Peyer's patch (tissue), 4 donors: Measurements from ENCODE around the gene FKBP15. TPM values are rescaled to one million over a fixed set of nuclear protein-coding genes. Genes with fewer than 3 reads are reported as not detected.

ENCODE experiments used
- DNase-seq, 3 donors: peaks; one replicate each; pipeline ENCODE4 v3.0.0-alpha.2; 2017 to 2019
- H3K27ac ChIP-seq, 4 donors: fragments of 200-600 bp; sonication (generic); one replicate each; pipeline ENCODE4 v1.5.1; 2016 to 2019
- H3K27me3 ChIP-seq, 2 donors: fragments of 200-600 bp; sonication (generic); one replicate each; pipeline ENCODE4 v1.5.1; 2019
- H3K36me3 ChIP-seq, 3 donors: fragments of 200-600 bp; sonication (generic); one replicate each; pipeline ENCODE4 v1.5.1; 2016 to 2019
- H3K4me1 ChIP-seq, 4 donors: fragments of 200-600 bp; sonication (generic); one replicate each; pipeline ENCODE4 v1.5.1; 2016 to 2019
- H3K4me3 ChIP-seq, 4 donors: fragments of 200-600 bp; sonication (generic); 1 replicate in 3 of 4; 2 replicates in 1 of 4; pipeline ENCODE4 v1.5.1; 2016 to 2019; ENCODE audit warnings: mild to moderate bottlenecking in 1 of 4
- H3K9me3 ChIP-seq, 4 donors: fragments of 200-600 bp; sonication (generic); one replicate each; pipeline ENCODE4 v1.5.1; 2016 to 2019; ENCODE audit warnings: mild to moderate bottlenecking in 1 of 4
- CTCF ChIP-seq, 6 experiments: fragments of 450-650 bp in 4 of 6; fragments of 200-600 bp in 2 of 6; sonication (generic) in 1 of 6; IDR thresholded peaks; one replicate each; pipeline ENCODE4 v1.5.1; 2017 to 2019; ENCODE audit warnings: antibody characterized with exemption in 6 of 6, mild to moderate bottlenecking in 3 of 6, moderate library complexity in 1 of 6
- POLR2A ChIP-seq, 2 donors: fragments of 450-650 bp; IDR thresholded peaks; one replicate each; pipeline ENCODE4 v1.5.1; 2017; ENCODE audit warnings: antibody characterized with exemption in 2 of 2, mild to moderate bottlenecking in 2 of 2, moderate library complexity in 2 of 2
- total RNA-seq, 4 donors: library from RNA; depleted of rRNA; stranded (reverse); fragments of >200 nt; gene quantifications; one replicate each; pipeline ENCODE4 v1.1.0, GENCODE V29; 2016

Gene FKBP15
- total RNA-seq, 4 donors from 2014 or later: 25.9 to 44.6 (median 32.5) TPM

GRCh38 chr9:113210815-113211214 is 10.3 kb downstream of the FKBP15 start:
- no peak for DNase-seq
- Histone ChIP-seq H3K36me3 (peaks cover 0 to 45% (median 3%) of the 10 kb centered on the region in 3 donors), H3K9me3 (no peaks in the 10 kb centered on the region), H3K4me1 (no peaks in the 10 kb centered on the region), H3K27me3 (no peaks in the 10 kb centered on the region), H3K4me3 (no peak overlapping the region), H3K27ac (peak overlapping the region in 1 of 4 donors; percentile 20)
- TF ChIP-seq POLR2A (IDR thresholded peaks at IDR 0.05): no peak
- no peak for TF ChIP-seq CTCF (IDR thresholded peaks at IDR 0.05)

GRCh38 chr9:113205861-113206260 is 15.2 kb downstream of the FKBP15 start:
- H3K4me1 ChIP-seq: no peaks in the 10 kb centered on the region

GRCh38 chr9:113205432-113205831 is 15.6 kb downstream of the FKBP15 start:
- no peak for DNase-seq
- Histone ChIP-seq H3K4me1 (no peaks in the 10 kb centered on the region), H3K36me3 (peaks cover 0 to 86% (median 3%) of the 10 kb centered on the region in 3 donors), H3K27me3 (no peaks in the 10 kb centered on the region), H3K9me3 (no peaks in the 10 kb centered on the region), H3K4me3 (no peak overlapping the region), H3K27ac (no peak overlapping the region)
- TF ChIP-seq POLR2A (IDR thresholded peaks at IDR 0.05): no peak
- TF ChIP-seq CTCF (IDR thresholded peaks at IDR 0.05): no peak

More at GRCh38 chr9:113205861-113206260, 15.2 kb downstream of the FKBP15 start:
- Histone ChIP-seq H3K9me3 (no peaks in the 10 kb centered on the region), H3K27me3 (no peaks in the 10 kb centered on the region), H3K4me3 (no peak overlapping the region), H3K36me3 (peaks cover 0 to 85% (median 3%) of the 10 kb centered on the region in 3 donors), H3K27ac (no peak overlapping the region)
- no peak for TF ChIP-seq POLR2A (IDR thresholded peaks at IDR 0.05)
- TF ChIP-seq CTCF (IDR thresholded peaks at IDR 0.05): no peak
- DNase-seq: no peak

- no peaks in the 10 kb centered on the region for H3K27me3 ChIP-seq
- no peak for DNase-seq
- no peaks in the 10 kb centered on the region for H3K9me3 ChIP-seq
- H3K27ac ChIP-seq: no peak overlapping the region
- TF ChIP-seq CTCF (IDR thresholded peaks at IDR 0.05): no peak
- TF ChIP-seq POLR2A (IDR thresholded peaks at IDR 0.05): no peak
- peaks cover 0 to 84% (median 0%) of the 10 kb centered on the region in 3 donors for H3K36me3 ChIP-seq
- H3K4me1 ChIP-seq: no peaks in the 10 kb centered on the region
- no peak overlapping the region for H3K4me3 ChIP-seq
These were observed 21.3 kb downstream of the FKBP15 start for GRCh38 chr9:113199683-113200329.

- Histone ChIP-seq H3K4me3 (no peak overlapping the region), H3K36me3 (peaks cover 0 to 77% (median 0%) of the 10 kb centered on the region in 3 donors), H3K27me3 (no peaks in the 10 kb centered on the region), H3K4me1 (no peaks in the 10 kb centered on the region), H3K9me3 (no peaks in the 10 kb centered on the region), H3K27ac (no peak overlapping the region)
- TF ChIP-seq CTCF (IDR thresholded peaks at IDR 0.05) (no peak), POLR2A (IDR thresholded peaks at IDR 0.05) (no peak)
- no peak for DNase-seq
These were observed 28.6 kb downstream of the FKBP15 start for GRCh38 chr9:113192455-113192854.
